Vagina (tissue), 2 donors: ENCODE measurements around the gene CLEC2B.

Experiments used
- POLR2AphosphoS5 ChIP-seq, 2 donors: sonication (generic); formaldehyde crosslinking; IDR thresholded peaks; one replicate each; pipeline ENCODE4 v1.9.0; 2017; ENCODE audit warnings: antibody characterized with exemption in 2 of 2, mild to moderate bottlenecking in 2 of 2, low read depth in 1 of 2; ENCODE audit not compliant: insufficient read depth in 1 of 2
- TF ChIP-seq, protein P1 (sequence below), 3 experiments: fragments of 450-650 bp in 2 of 3; fragments of 200-600 bp in 1 of 3; sonication (generic) in 1 of 3; IDR thresholded peaks; one replicate each; pipeline ENCODE4 v1.5.1; 2017 to 2019; ENCODE audit warnings: antibody characterized with exemption in 3 of 3, mild to moderate bottlenecking in 2 of 3, moderate library complexity in 2 of 3

DNA sequence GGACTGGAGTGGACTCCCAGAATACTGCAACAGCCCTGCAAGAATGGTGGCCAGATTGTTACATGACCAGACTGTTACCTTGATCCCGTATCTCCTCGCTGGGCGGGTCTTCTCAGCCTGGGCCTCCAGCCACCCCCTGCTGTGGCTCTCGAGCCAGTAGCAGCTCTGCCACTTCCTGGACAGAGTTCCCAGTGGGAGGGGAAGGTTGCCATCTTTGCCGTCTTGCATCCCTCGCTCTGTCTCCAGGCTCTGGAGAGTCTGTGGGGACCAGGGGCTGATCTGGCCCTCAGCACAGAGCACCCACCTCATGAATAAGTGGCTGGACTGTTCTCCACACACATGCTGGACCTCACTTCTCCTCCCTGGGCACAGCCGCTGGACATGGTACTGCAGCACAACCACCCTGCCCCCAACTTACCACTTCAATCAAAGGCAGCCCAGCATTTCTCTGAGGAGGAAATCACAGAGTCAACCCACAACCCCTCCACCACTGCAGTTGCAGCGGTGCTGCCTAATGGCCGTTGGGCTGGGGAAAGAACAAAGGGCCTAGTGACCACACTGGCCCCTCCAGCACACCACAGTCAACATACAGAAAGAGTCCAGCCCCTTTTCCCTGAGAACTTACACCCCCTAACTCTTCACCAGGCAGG, 48.7 kb downstream of the CLEC2B start:
- TF ChIP-seq, protein P1, sequence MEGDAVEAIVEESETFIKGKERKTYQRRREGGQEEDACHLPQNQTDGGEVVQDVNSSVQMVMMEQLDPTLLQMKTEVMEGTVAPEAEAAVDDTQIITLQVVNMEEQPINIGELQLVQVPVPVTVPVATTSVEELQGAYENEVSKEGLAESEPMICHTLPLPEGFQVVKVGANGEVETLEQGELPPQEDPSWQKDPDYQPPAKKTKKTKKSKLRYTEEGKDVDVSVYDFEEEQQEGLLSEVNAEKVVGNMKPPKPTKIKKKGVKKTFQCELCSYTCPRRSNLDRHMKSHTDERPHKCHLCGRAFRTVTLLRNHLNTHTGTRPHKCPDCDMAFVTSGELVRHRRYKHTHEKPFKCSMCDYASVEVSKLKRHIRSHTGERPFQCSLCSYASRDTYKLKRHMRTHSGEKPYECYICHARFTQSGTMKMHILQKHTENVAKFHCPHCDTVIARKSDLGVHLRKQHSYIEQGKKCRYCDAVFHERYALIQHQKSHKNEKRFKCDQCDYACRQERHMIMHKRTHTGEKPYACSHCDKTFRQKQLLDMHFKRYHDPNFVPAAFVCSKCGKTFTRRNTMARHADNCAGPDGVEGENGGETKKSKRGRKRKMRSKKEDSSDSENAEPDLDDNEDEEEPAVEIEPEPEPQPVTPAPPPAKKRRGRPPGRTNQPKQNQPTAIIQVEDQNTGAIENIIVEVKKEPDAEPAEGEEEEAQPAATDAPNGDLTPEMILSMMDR (IDR thresholded peaks at IDR 0.05): no peak
- no peak for TF ChIP-seq POLR2AphosphoS5 (IDR thresholded peaks at IDR 0.05; ENCODE audit: insufficient read depth in 1 of 2, low read depth in 1 of 2)
